ENCODE data around the gene HPSE.
"Not testable (repeated sequence)": the region's sequence is repeated elsewhere in the genome, so short reads cannot be mapped to it uniquely, and the experiment has no call there.

Gene HPSE

GRCh38 chr4:83335701-83336100 lies 1.1 kb upstream of the HPSE start:
- DNase-seq (ENCODE audit: low read depth, low spot score) = no peak

- no peak for DNase-seq (ENCODE audit: low read depth, low spot score)
These were observed 2.7 kb downstream of the HPSE start for GRCh38 chr4:83331956-83332355.

- no peak for DNase-seq (ENCODE audit: low read depth, low spot score)
These were observed 5.0 kb downstream of the HPSE start for GRCh38 chr4:83329521-83330110.

GRCh38 chr4:83328521-83329187 lies 6.0 kb downstream of the HPSE start:
- DNase-seq (ENCODE audit: low read depth, low spot score) = peak; percentile 12

GRCh38 chr4:83326546-83326945 lies 8.1 kb downstream of the HPSE start:
- no peak for DNase-seq (ENCODE audit: low read depth, low spot score)

- DNase-seq (ENCODE audit: low read depth, low spot score) = not testable (repeated sequence)
These were observed 9.3 kb downstream of the HPSE start for GRCh38 chr4:83325306-83325705.

GRCh38 chr4:83323136-83323535 lies 11.5 kb downstream of the HPSE start:
- no peak for DNase-seq (ENCODE audit: low read depth, low spot score)

GRCh38 chr4:83320548-83320947 lies 14.1 kb downstream of the HPSE start:
- no peak for DNase-seq (ENCODE audit: low read depth, low spot score)

GRCh38 chr4:83318666-83319065 lies 16.0 kb downstream of the HPSE start:
- DNase-seq (ENCODE audit: low read depth, low spot score) = no peak

GRCh38 chr4:83317671-83318070 lies 17.0 kb downstream of the HPSE start:
- no peak for DNase-seq (ENCODE audit: low read depth, low spot score)

GRCh38 chr4:83316459-83317165 lies 18.0 kb downstream of the HPSE start:
- DNase-seq (ENCODE audit: low read depth, low spot score) = no peak

- no peak for DNase-seq (ENCODE audit: low read depth, low spot score)
These were observed 19.2 kb downstream of the HPSE start for GRCh38 chr4:83315341-83315870.

GRCh38 chr4:83308672-83309071 lies 26.0 kb downstream of the HPSE start:
- no peak for DNase-seq (ENCODE audit: low read depth, low spot score)

GRCh38 chr4:83307920-83308319 lies 26.7 kb downstream of the HPSE start:
- no peak for DNase-seq (ENCODE audit: low read depth, low spot score)

- DNase-seq (ENCODE audit: low read depth, low spot score) = no peak
These were observed 29.5 kb downstream of the HPSE start for GRCh38 chr4:83305187-83305586.

GRCh38 chr4:83297548-83298260 lies 36.9 kb downstream of the HPSE start:
- DNase-seq (ENCODE audit: low read depth, low spot score) = no peak

GRCh38 chr4:83293305-83294046 lies 41.2 kb downstream of the HPSE start:
- DNase-seq (ENCODE audit: low read depth, low spot score) = no peak

GRCh38 chr4:83290059-83290774 lies 44.4 kb downstream of the HPSE start:
- DNase-seq (ENCODE audit: low read depth, low spot score) = not testable (repeated sequence)

GRCh38 chr4:83288381-83288780 lies 46.3 kb downstream of the HPSE start:
- not testable (repeated sequence) for DNase-seq (ENCODE audit: low read depth, low spot score)

- no peak for DNase-seq (ENCODE audit: low read depth, low spot score)
These were observed 49.6 kb downstream of the HPSE start for GRCh38 chr4:83285055-83285407.

Data from iPS DF 19.7 (cell line).